NT2/D1 (cell line): ENCODE results near the gene TYK2.

Experiments
- DNase-seq: peaks from one replicate; pipeline ENCODE4 v3.0.0-alpha.2; 2011; ENCODE audit warnings: low read depth, low spot score
- H3K27me3 ChIP-seq: 2 replicates; pipeline ENCODE4 v1.6.0; 2011; ENCODE audit warnings: mild to moderate bottlenecking; ENCODE audit not compliant: insufficient read length, insufficient read depth
- H3K36me3 ChIP-seq: 2 replicates; pipeline ENCODE4 v1.6.1; 2011; ENCODE audit warnings: mild to moderate bottlenecking, low read length, mixed read lengths; ENCODE audit not compliant: insufficient read depth, insufficient read length
- H3K4me1 ChIP-seq: 2 replicates; pipeline ENCODE4 v1.5.1; 2011; ENCODE audit not compliant: insufficient read depth, insufficient read length
- H3K4me3 ChIP-seq: 2 replicates; pipeline ENCODE4 v1.5.1; 2011; ENCODE audit warnings: low read depth; ENCODE audit not compliant: insufficient read length
- H3K9ac ChIP-seq: 2 replicates; pipeline ENCODE4 v1.6.0; 2011; ENCODE audit warnings: low read depth; ENCODE audit not compliant: insufficient read length
- H3K9me3 ChIP-seq: 2 replicates; pipeline ENCODE4 v1.5.1; 2011; ENCODE audit warnings: mild to moderate bottlenecking, low read length; ENCODE audit not compliant: insufficient read depth
- SUZ12 ChIP-seq: IDR thresholded peaks from 2 replicates; pipeline ENCODE4 v1.6.1; 2011; ENCODE audit not compliant: insufficient read length, insufficient read depth; ENCODE audit errors: extremely low read depth
- YY1 ChIP-seq: IDR thresholded peaks from 2 replicates; pipeline ENCODE4 v1.6.1; 2011; ENCODE audit not compliant: insufficient read length, insufficient read depth
- ZNF274 ChIP-seq: IDR thresholded peaks from 2 replicates; pipeline ENCODE4 v1.6.1; 2011; ENCODE audit warnings: mild to moderate bottlenecking, low read depth, low read length

Gene TYK2

DNA sequence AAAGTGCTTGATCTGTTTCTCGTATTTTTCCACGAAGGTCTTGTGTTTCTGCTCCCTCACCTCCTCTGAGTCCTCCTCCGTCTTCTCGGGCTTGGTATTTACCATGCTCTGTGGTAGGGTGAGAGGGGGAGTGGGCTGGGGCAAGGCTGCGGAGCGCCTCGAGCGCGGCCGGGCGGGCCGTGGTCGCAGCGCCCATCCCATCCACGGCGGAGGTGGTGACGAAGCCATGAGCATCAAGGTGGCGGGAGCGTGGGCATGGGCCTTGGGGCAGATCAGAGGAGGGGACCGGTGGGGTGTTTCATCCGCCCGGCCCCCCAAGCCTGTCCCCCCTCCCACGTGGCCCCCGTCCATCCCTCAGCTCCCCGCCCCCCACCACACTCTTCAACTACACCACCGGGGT is 15.1 kb upstream of the TYK2 start:
- Histone ChIP-seq H3K36me3 (peaks cover 87% of the 10 kb centered on the region), H3K27me3 (no peaks in the 10 kb centered on the region), H3K9me3 (no peaks in the 10 kb centered on the region), H3K9ac (no peak overlapping the region), H3K4me1 (peaks cover 5% of the 10 kb centered on the region), H3K4me3 (no peak overlapping the region)
- DNase-seq, result no peak
- no peak for TF ChIP-seq SUZ12
- TF ChIP-seq YY1, result no peak
- no peak for TF ChIP-seq ZNF274

DNA sequence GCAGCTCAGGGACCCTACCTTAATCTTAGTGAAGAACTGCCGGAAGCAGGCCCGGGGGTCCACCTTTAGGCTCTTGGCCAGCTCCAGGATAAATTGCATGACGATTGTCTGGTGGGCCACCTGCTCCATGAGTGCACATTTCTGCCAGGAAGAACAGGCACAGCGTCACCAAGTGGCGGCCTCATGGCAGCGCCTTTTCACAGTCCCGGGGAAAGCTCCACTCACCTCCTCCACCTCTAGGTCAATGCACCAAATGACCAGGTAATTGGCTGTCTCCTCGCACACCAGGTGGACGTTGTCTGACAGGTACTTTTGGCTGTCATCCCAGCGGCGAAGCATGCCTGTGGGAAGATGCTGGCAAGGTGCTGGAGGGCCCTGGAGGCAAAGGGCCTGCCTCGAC is 14.6 kb upstream of the TYK2 start:
- TF ChIP-seq YY1 (no peak), SUZ12 (no peak), ZNF274 (no peak)
- Histone ChIP-seq H3K4me1 (peaks cover 5% of the 10 kb centered on the region), H3K27me3 (no peaks in the 10 kb centered on the region), H3K9me3 (no peaks in the 10 kb centered on the region), H3K9ac (no peak overlapping the region), H3K4me3 (no peak overlapping the region), H3K36me3 (peaks cover 87% of the 10 kb centered on the region)
- DNase-seq, result no peak

DNA sequence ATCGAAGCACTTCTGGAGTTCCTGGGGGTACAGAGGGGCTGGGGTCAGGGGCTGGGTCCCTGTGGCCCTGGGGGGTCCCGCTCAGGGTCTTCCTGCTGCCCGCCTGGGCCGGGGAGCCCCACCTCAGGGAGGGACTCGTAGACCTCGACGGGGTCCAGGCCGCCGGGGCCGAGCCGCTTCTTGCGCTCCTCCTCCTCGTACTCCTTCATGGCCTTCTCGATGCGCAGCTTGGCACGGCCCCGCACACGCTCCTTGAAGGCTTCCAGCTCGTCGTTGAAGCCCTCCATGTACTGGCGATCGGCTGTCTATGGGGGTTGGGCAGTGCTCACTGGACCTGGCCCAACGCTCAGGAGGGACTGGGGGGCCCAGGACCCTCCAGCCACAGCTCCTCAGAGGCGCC is 12.8 kb upstream of the TYK2 start:
- Histone ChIP-seq H3K9ac (no peak overlapping the region), H3K4me1 (peaks cover 2% of the 10 kb centered on the region), H3K9me3 (no peaks in the 10 kb centered on the region), H3K36me3 (peaks cover 82% of the 10 kb centered on the region), H3K4me3 (no peak overlapping the region), H3K27me3 (no peaks in the 10 kb centered on the region)
- no peak for DNase-seq
- no peak for TF ChIP-seq SUZ12
- no peak for TF ChIP-seq YY1
- no peak for TF ChIP-seq ZNF274

DNA sequence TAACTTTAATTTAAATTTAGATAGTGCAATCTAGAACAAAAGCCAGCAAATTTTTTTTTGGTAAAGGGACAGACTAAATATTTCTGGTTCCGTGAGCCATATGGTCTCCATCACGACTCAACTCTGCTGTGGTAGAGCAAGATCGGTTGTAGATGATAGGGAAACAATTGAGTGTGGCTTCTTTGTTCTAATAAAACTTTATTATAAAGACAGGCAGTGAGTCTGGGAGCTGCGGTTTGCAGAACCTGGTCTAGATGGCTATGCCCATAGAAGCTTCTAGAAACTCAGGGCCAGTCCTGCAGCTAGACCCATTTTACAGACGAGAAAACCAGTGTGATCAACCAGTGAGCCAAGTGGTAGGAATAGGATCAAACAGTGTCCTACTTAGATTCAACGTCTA is 11.7 kb upstream of the TYK2 start:
- H3K9me3 ChIP-seq, result no peaks in the 10 kb centered on the region
- no peaks in the 10 kb centered on the region for H3K27me3 ChIP-seq
- no peak overlapping the region for H3K9ac ChIP-seq
- TF ChIP-seq SUZ12 (no peak), YY1 (no peak), ZNF274 (no peak)
- no peak overlapping the region for H3K4me3 ChIP-seq
- H3K4me1 ChIP-seq, result peaks cover 2% of the 10 kb centered on the region
- peaks cover 71% of the 10 kb centered on the region for H3K36me3 ChIP-seq
- DNase-seq, result no peak

DNA sequence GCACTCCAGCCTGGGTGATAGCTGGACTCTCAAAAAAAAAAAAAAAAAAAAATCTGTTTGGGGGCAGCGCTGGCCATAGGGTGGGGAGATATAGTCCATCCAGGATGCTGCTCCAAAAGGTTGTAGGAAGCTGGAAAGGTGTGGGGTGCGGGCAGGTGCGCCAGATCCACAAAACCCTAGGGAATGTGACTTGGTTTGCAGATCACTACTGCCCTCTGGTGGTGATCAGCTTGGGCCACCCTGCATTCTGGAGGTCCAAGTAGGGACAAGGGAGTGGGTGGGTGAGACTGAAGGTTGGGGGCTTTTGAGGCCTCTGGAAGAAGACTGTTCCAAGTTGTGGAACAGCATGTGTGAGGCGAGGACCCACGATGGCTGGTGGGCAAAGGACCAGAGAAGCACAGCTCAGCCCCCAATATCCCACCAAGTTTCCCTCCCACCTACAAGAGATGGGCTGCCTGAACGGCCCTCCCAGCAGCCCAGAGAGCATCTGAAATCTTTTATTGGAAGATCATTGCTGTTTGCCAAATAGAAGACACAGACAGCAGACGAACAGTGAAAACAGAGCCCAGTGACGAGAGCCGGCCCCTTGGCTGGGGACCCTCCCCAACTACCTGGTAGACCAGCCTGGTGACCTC is 10.4 kb upstream of the TYK2 start:
- Histone ChIP-seq H3K4me3 (no peak overlapping the region), H3K36me3 (peaks cover 58% of the 10 kb centered on the region)
- DNase-seq, result peak; percentile 78

DNA sequence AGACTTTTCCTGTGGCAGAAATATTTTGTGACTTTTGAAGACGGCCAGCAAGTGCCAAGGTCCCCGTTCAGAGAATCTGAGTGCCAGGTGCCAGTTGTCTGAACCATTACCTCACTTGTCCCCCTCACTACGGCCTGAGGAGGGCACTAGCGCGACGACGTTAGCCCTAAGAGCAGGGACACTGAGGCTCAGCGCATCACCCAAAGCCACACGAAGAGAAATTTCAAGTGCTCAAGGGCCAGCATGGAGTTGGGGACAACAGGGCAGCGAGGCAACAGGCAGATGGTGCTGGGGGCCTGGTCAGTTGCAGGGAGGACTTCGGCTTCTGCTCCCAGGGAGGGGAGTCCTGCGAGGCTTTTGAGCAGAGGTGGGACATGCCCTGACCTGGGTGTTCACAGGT is 9.5 kb upstream of the TYK2 start:
- Histone ChIP-seq H3K9me3 (no peaks in the 10 kb centered on the region), H3K36me3 (peaks cover 50% of the 10 kb centered on the region), H3K4me1 (peaks cover 6% of the 10 kb centered on the region), H3K9ac (peak overlapping the region; percentile 17), H3K4me3 (no peak overlapping the region), H3K27me3 (no peaks in the 10 kb centered on the region)
- no peak for DNase-seq
- TF ChIP-seq SUZ12, result no peak
- TF ChIP-seq YY1, result no peak
- TF ChIP-seq ZNF274, result no peak

More for the DNA sequence above, 10.4 kb upstream of the TYK2 start:
- peaks cover 4% of the 10 kb centered on the region for H3K4me1 ChIP-seq
- no peak overlapping the region for H3K9ac ChIP-seq
- no peaks in the 10 kb centered on the region for H3K27me3 ChIP-seq
- no peaks in the 10 kb centered on the region for H3K9me3 ChIP-seq
- no peak for TF ChIP-seq YY1

DNA sequence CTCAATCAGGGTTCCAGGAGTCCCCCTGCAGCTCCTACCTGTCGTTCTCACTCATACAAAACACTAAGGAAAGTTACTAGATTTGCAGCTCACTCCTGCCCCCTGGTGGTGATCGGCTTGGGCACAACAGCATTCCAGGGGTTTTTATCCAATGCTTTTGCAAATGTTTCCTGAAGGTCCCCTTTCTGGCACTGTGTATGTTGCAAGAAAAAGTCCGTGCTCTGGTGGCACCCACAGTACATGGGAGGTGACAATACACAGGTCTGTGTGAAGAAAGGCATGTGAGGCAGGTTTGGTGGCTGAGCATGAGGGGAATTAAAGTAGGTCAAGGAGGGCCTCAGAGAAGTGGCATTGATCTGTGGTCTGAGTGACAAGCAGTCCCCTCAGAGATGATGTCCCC is 8.6 kb upstream of the TYK2 start:
- peak; percentile 84 for DNase-seq
- peaks cover 43% of the 10 kb centered on the region for H3K36me3 ChIP-seq
- no peak overlapping the region for H3K9ac ChIP-seq
- H3K9me3 ChIP-seq, result no peaks in the 10 kb centered on the region
- peaks cover 8% of the 10 kb centered on the region for H3K4me1 ChIP-seq
- H3K4me3 ChIP-seq, result no peak overlapping the region
- H3K27me3 ChIP-seq, result no peaks in the 10 kb centered on the region
- TF ChIP-seq ZNF274 (no peak), SUZ12 (no peak), YY1 (no peak)
